Neural progenitor cell (in vitro differentiated cells): Measurements from ENCODE around the gene TREH. TPM values are rescaled to one million over a fixed set of nuclear protein-coding genes. Genes with fewer than 3 reads are reported as not detected.

ENCODE experiments used
- DNase-seq: peaks from one replicate; pipeline ENCODE4 v3.0.0-alpha.2; 2016; ENCODE audit warnings: low spot score
- H2AFZ ChIP-seq: fragments of 200-600 bp; sonication (generic); replicated peaks from 2 replicates; pipeline ENCODE4 v1.6.1; 2016; ENCODE audit warnings: antibody characterized with exemption
- H3F3A ChIP-seq: fragments of 200-600 bp; sonication (generic); 2 replicates; pipeline ENCODE4 v1.6.1; 2016; ENCODE audit warnings: antibody characterized with exemption, low read depth
- H3K27ac ChIP-seq: fragments of 200-600 bp; sonication (generic); 2 replicates; pipeline ENCODE4 v1.5.1; 2016; ENCODE audit warnings: mild to moderate bottlenecking
- H3K27me3 ChIP-seq: fragments of 200-600 bp; sonication (generic); 2 replicates; pipeline ENCODE4 v1.6.1; 2016; ENCODE audit warnings: mild to moderate bottlenecking, moderate library complexity
- H3K36me3 ChIP-seq: fragments of 200-600 bp; sonication (generic); 2 replicates; pipeline ENCODE4 v1.5.1; 2016
- H3K4me1 ChIP-seq: fragments of 200-600 bp; sonication (generic); 2 replicates; pipeline ENCODE4 v1.6.1; 2016; ENCODE audit warnings: mixed run types
- H3K4me2 ChIP-seq: fragments of 200-600 bp; sonication (generic); 2 replicates; pipeline ENCODE4 v1.6.1; 2016
- H3K4me3 ChIP-seq: fragments of 200-600 bp; sonication (generic); 2 replicates; pipeline ENCODE4 v1.5.1; 2016
- H3K79me2 ChIP-seq: fragments of 200-600 bp; sonication (generic); 2 replicates; pipeline ENCODE4 v1.6.1; 2016; ENCODE audit warnings: low read depth
- H3K9ac ChIP-seq: fragments of 200-600 bp; sonication (generic); 2 replicates; pipeline ENCODE4 v1.6.1; 2016
- H3K9me3 ChIP-seq: fragments of 200-600 bp; sonication (generic); 2 replicates; pipeline ENCODE4 v1.5.1; 2016; ENCODE audit warnings: low read depth
- H4K20me1 ChIP-seq: fragments of 200-600 bp; sonication (generic); 2 replicates; pipeline ENCODE4 v1.6.1; 2016; ENCODE audit warnings: low read depth
- H3K27ac Mint-ChIP-seq: 3 replicates; pipeline ENCODE4 v1.8.0; 2021; ENCODE audit warnings: mixed read lengths
- H3K27me3 Mint-ChIP-seq: 2 replicates; pipeline ENCODE4 v1.8.0; 2022; ENCODE audit warnings: low read depth, mild to moderate bottlenecking, inconsistent platforms, moderate library complexity, mixed read lengths; ENCODE audit not compliant: insufficient read depth
- H3K36me3 Mint-ChIP-seq: 3 replicates; pipeline ENCODE4 v1.8.0; 2021; ENCODE audit warnings: mixed read lengths
- H3K4me1 Mint-ChIP-seq: 3 replicates; pipeline ENCODE4 v1.8.0; 2021; ENCODE audit warnings: mixed read lengths
- H3K4me3 Mint-ChIP-seq: 3 replicates; pipeline ENCODE4 v1.8.0; 2021; ENCODE audit warnings: mild to moderate bottlenecking, moderate library complexity, mixed read lengths
- H3K9me3 Mint-ChIP-seq: 3 replicates; pipeline ENCODE4 v1.8.0; 2020; ENCODE audit warnings: mixed read lengths
- CTCF ChIP-seq: fragments of 200-600 bp; sonication (generic); IDR thresholded peaks from 2 replicates; pipeline ENCODE4 v1.5.1; 2017; ENCODE audit warnings: antibody characterized with exemption, mild to moderate bottlenecking
- EZH2 ChIP-seq: fragments of 200-600 bp; sonication (generic); IDR thresholded peaks from 2 replicates; pipeline ENCODE4 v1.6.1; 2017; ENCODE audit warnings: antibody characterized with exemption, mild to moderate bottlenecking, moderate library complexity
- EZH2phosphoT487 ChIP-seq: fragments of 200-600 bp; sonication (generic); IDR thresholded peaks from 2 replicates; pipeline ENCODE4 v1.6.1; 2017; ENCODE audit warnings: antibody characterized with exemption
- total RNA-seq: library from RNA; depleted of rRNA; stranded (reverse); fragments of >200 nt; gene quantifications from 2 replicates; pipeline ENCODE4 v1.2.3, GENCODE V29; 2015; ENCODE audit warnings: low replicate concordance

The TREH gene
- total RNA-seq, 1 donor from 2014 or later, result not detected

GRCh38 chr11:118648291-118648690 is 31.2 kb downstream of the TREH start:
- Histone ChIP-seq H3K79me2 (no peaks in the 10 kb centered on the region), H3K4me3 (no peak overlapping the region), H3K27me3 (no peaks in the 10 kb centered on the region), H3K9me3 (no peaks in the 10 kb centered on the region), H3K27ac (no peak overlapping the region), H3F3A (no peaks in the 10 kb centered on the region), H3K4me1 (no peaks in the 10 kb centered on the region), H3K36me3 (no peaks in the 10 kb centered on the region), H3K9ac (no peak overlapping the region), H4K20me1 (no peaks in the 10 kb centered on the region), H3K4me2 (no peak overlapping the region), H2AFZ (no peak overlapping the region)
- TF ChIP-seq CTCF, result no peak
- TF ChIP-seq EZH2, result no peak
- no peak for TF ChIP-seq EZH2phosphoT487
- peaks cover 32% of the 10 kb centered on the region for H3K36me3 Mint-ChIP-seq
- peak overlapping the region; percentile 42 for H3K27ac Mint-ChIP-seq
- no peak for DNase-seq
- peaks cover 8% of the 10 kb centered on the region for H3K27me3 Mint-ChIP-seq
- no peaks in the 10 kb centered on the region for H3K4me1 Mint-ChIP-seq
- no peak overlapping the region for H3K4me3 Mint-ChIP-seq
- H3K9me3 Mint-ChIP-seq, result no peaks in the 10 kb centered on the region

GRCh38 chr11:118646393-118646792 is 33.1 kb downstream of the TREH start:
- Histone ChIP-seq H3K36me3 (no peaks in the 10 kb centered on the region), H4K20me1 (no peaks in the 10 kb centered on the region), H3K27ac (no peak overlapping the region), H3K4me1 (no peaks in the 10 kb centered on the region), H3K4me3 (no peak overlapping the region), H3K79me2 (no peaks in the 10 kb centered on the region), H3F3A (no peaks in the 10 kb centered on the region), H2AFZ (no peak overlapping the region), H3K27me3 (no peaks in the 10 kb centered on the region), H3K9ac (no peak overlapping the region), H3K4me2 (no peak overlapping the region), H3K9me3 (no peaks in the 10 kb centered on the region)
- Mint-ChIP-seq H3K27ac (no peak overlapping the region), H3K9me3 (no peaks in the 10 kb centered on the region), H3K4me3 (no peak overlapping the region), H3K4me1 (no peaks in the 10 kb centered on the region), H3K36me3 (peaks cover 27% of the 10 kb centered on the region), H3K27me3 (peaks cover 6% of the 10 kb centered on the region)
- no peak for TF ChIP-seq CTCF
- no peak for TF ChIP-seq EZH2
- TF ChIP-seq EZH2phosphoT487, result no peak
- no peak for DNase-seq

- Mint-ChIP-seq H3K9me3 (no peaks in the 10 kb centered on the region), H3K27me3 (peaks cover 6% of the 10 kb centered on the region), H3K4me3 (no peak overlapping the region), H3K4me1 (no peaks in the 10 kb centered on the region), H3K27ac (no peak overlapping the region), H3K36me3 (peaks cover 22% of the 10 kb centered on the region)
- TF ChIP-seq EZH2, result no peak
- TF ChIP-seq CTCF, result no peak
- TF ChIP-seq EZH2phosphoT487, result no peak
- Histone ChIP-seq H2AFZ (no peak overlapping the region), H3K36me3 (no peaks in the 10 kb centered on the region), H3K4me2 (no peak overlapping the region), H3K27ac (no peak overlapping the region), H3K9ac (no peak overlapping the region), H3K79me2 (no peaks in the 10 kb centered on the region), H3F3A (no peaks in the 10 kb centered on the region), H3K9me3 (no peaks in the 10 kb centered on the region), H3K27me3 (no peaks in the 10 kb centered on the region), H3K4me3 (no peak overlapping the region), H4K20me1 (peaks cover 3% of the 10 kb centered on the region), H3K4me1 (no peaks in the 10 kb centered on the region)
- no peak for DNase-seq
Measured at GRCh38 chr11:118645066-118645715, 34.3 kb downstream of the TREH start.
